Stimulated activated CD4-positive, alpha-beta T cell treated with anti-CD3 and anti-CD28 coated beads, Interleukin-12 subunit alpha, Interleukin-12 subunit beta, amount 100 ng/mL, for 24 hours (primary cell): ENCODE results near the gene SSTR5.

Experiments used
- DNase-seq, 2 experiments: peaks; one replicate each; pipeline ENCODE4 v3.0.0-alpha.2; 2020; ENCODE audit warnings: low read depth in 2 of 2

Gene SSTR5

GRCh38 chr16:1039762-1040161 is 32.8 kb upstream of the SSTR5 start:
- no peak for DNase-seq

- DNase-seq = no peak
These were observed 32.2 kb upstream of the SSTR5 start for GRCh38 chr16:1040346-1040745.

GRCh38 chr16:1042049-1042744 is 30.4 kb upstream of the SSTR5 start:
- DNase-seq = no peak

- no peak for DNase-seq
These were observed 29.7 kb upstream of the SSTR5 start for GRCh38 chr16:1042866-1043265.

GRCh38 chr16:1043881-1044451 is 28.6 kb upstream of the SSTR5 start:
- no peak for DNase-seq

- DNase-seq = no peak
These were observed 27.9 kb upstream of the SSTR5 start for GRCh38 chr16:1044460-1045309.

- no peak for DNase-seq
These were observed 27.1 kb upstream of the SSTR5 start for GRCh38 chr16:1045310-1045992.

- no peak for DNase-seq
These were observed 26.3 kb upstream of the SSTR5 start for GRCh38 chr16:1045993-1046911.

GRCh38 chr16:1047123-1047522 is 25.4 kb upstream of the SSTR5 start:
- DNase-seq = no peak

GRCh38 chr16:1047801-1048200 is 24.7 kb upstream of the SSTR5 start:
- DNase-seq = no peak

GRCh38 chr16:1048442-1049112 is 24.0 kb upstream of the SSTR5 start:
- peak in 1 of 2 experiments; percentile 18 for DNase-seq

GRCh38 chr16:1049113-1049975 is 23.2 kb upstream of the SSTR5 start:
- DNase-seq = no peak

GRCh38 chr16:1049976-1050247 is 22.6 kb upstream of the SSTR5 start:
- no peak for DNase-seq

GRCh38 chr16:1050516-1050915 is 22.0 kb upstream of the SSTR5 start:
- no peak for DNase-seq

GRCh38 chr16:1050921-1051320 is 21.6 kb upstream of the SSTR5 start:
- no peak for DNase-seq

- no peak for DNase-seq
These were observed 21.1 kb upstream of the SSTR5 start for GRCh38 chr16:1051446-1051845.

GRCh38 chr16:1052721-1053120 is 19.8 kb upstream of the SSTR5 start:
- DNase-seq = no peak

- DNase-seq = no peak
These were observed 19.4 kb upstream of the SSTR5 start for GRCh38 chr16:1053121-1053521.

- DNase-seq = no peak
These were observed 18.7 kb upstream of the SSTR5 start for GRCh38 chr16:1053700-1054368.
